A549 (cell line): ENCODE measurements around the gene NR2C2.

Experiments used
- CHD4 ChIP-seq: fragments of 200-600 bp; sonication (generic); IDR thresholded peaks from 2 replicates; pipeline ENCODE4 v1.6.1; 2016; ENCODE audit warnings: antibody characterized with exemption, mild to moderate bottlenecking, borderline replicate concordance
- CTCF ChIP-seq: fragments of >200 bp; sonication (Bioruptor Twin); formaldehyde crosslinking; IDR thresholded peaks from 3 replicates; pipeline ENCODE4 v1.5.1; 2016
- EHMT2 ChIP-seq: fragments of 200-600 bp; sonication (generic); IDR thresholded peaks from 2 replicates; pipeline ENCODE4 v1.6.1; 2016; ENCODE audit warnings: antibody characterized with exemption, low read depth, mild to moderate bottlenecking, moderate library complexity
- EP300 ChIP-seq, 2 experiments: fragments of >200 bp; sonication (Bioruptor Twin); formaldehyde crosslinking; IDR thresholded peaks; 2 replicates in 1 of 2; 3 replicates in 1 of 2; pipeline ENCODE4 v1.6.1; 2016 to 2017
- NR3C1 ChIP-seq: fragments of >200 bp; sonication (Bioruptor Twin); formaldehyde crosslinking; IDR thresholded peaks from 3 replicates; pipeline ENCODE4 v1.6.1; 2017
- POLR2A ChIP-seq: IDR thresholded peaks from 2 replicates; pipeline ENCODE4 v1.6.1; 2012; ENCODE audit warnings: mild to moderate bottlenecking, low read length

GRCh38 chr3:15042936-15043335 lies 95.6 kb downstream of the NR2C2 start:
- no peak for TF ChIP-seq POLR2A
- TF ChIP-seq CHD4, result no peak
- no peak for TF ChIP-seq EHMT2
- no peak for TF ChIP-seq CTCF
- TF ChIP-seq EP300 (IDR thresholded peaks at IDR 0.05), result no peak
- no peak for TF ChIP-seq NR3C1
